Endothelial cell of umbilical vein (primary cell): ENCODE measurements around the gene CEP78. TPM values are rescaled to one million over a fixed set of nuclear protein-coding genes. Genes with fewer than 3 reads are reported as not detected.

Experiments
- BruUV-seq: library from RNA; stranded (reverse); fragments of 400-500 nt; replicated peaks from 2 replicates; lab custom pipeline; 2021; lab: Mats Ljungman, UMichigan
- CTCF ChIA-PET: fragments of 300-600, 350-600 bp; sonication (Branson Sonifier 250); formaldehyde crosslinking; loops from one replicate; lab custom pipeline; 2021; ENCODE audit warnings: antibody characterized with exemption, inconsistent platforms; lab: Charles Lee
- POLR2A ChIA-PET: fragments of 300-600, 350-600 bp; sonication (Branson Sonifier 250); formaldehyde crosslinking; loops from one replicate; lab custom pipeline; 2021; ENCODE audit warnings: antibody characterized with exemption, inconsistent platforms; lab: Charles Lee
- DNase-seq: peaks from one replicate; pipeline ENCODE4 v3.0.0-alpha.2; 2011; ENCODE audit warnings: low read depth, low spot score
- FAIRE-seq: peaks from 2 replicates; lab custom pipeline; 2011; peaks lifted over from hg19 to GRCh38; lab: Jason Lieb, UNC
- H2AFZ ChIP-seq: 2 replicates; pipeline ENCODE4 v1.6.0; 2012; ENCODE audit warnings: low read depth, low read length, control low read depth, inconsistent platforms
- H3K27ac ChIP-seq: 2 replicates; pipeline ENCODE4 v1.5.1; 2011; ENCODE audit warnings: low read depth, mild to moderate bottlenecking, control low read depth, low read length, moderate library complexity; ENCODE audit not compliant: insufficient read depth
- H3K27me3 ChIP-seq, 2 experiments: 2 replicates each; pipeline versions ENCODE4 v1.6.0 to v1.6.1; 2011; ENCODE audit warnings: low read length in 2 of 2, mixed read lengths in 1 of 2; ENCODE audit not compliant: control insufficient read depth in 2 of 2, insufficient read depth in 2 of 2
- H3K36me3 ChIP-seq, 2 experiments: 2 replicates in 1 of 2; 3 replicates in 1 of 2; pipeline ENCODE4 v1.5.1; 2011; ENCODE audit warnings: low read length in 2 of 2, mild to moderate bottlenecking in 1 of 2, moderate library complexity in 1 of 2; ENCODE audit not compliant: control insufficient read depth in 2 of 2, insufficient read depth in 2 of 2; ENCODE audit errors: extremely low read depth in 1 of 2
- H3K4me1 ChIP-seq: 3 replicates; pipeline ENCODE4 v1.5.1; 2011; ENCODE audit warnings: mild to moderate bottlenecking, low read length; ENCODE audit not compliant: control insufficient read depth, insufficient read depth; ENCODE audit errors: extremely low read depth
- H3K4me2 ChIP-seq: 2 replicates; pipeline ENCODE4 v1.6.1; 2011; ENCODE audit warnings: low read length, control low read depth, mixed read lengths; ENCODE audit not compliant: insufficient read depth
- H3K4me3 ChIP-seq, 3 experiments: fragments of 200-600 bp in 1 of 3; sonication (generic), shearing (Covaris generic) in 1 of 3; replicated peaks in 1 of 3; 2 replicates each; pipeline ENCODE4 v1.5.1; 2011 to 2016; ENCODE audit warnings: control low read depth in 3 of 3, low read length in 3 of 3, mild to moderate bottlenecking in 2 of 3, inconsistent platforms in 1 of 3, low read depth in 1 of 3, moderate library complexity in 1 of 3; ENCODE audit not compliant: insufficient read depth in 1 of 3
- H3K79me2 ChIP-seq: 2 replicates; pipeline ENCODE4 v1.6.0; 2012; ENCODE audit warnings: low read length, inconsistent platforms; ENCODE audit not compliant: control insufficient read depth, insufficient read depth
- H3K9ac ChIP-seq: replicated peaks from 2 replicates; pipeline ENCODE3; 2011; ENCODE audit warnings: low read length, control low read depth; ENCODE audit not compliant: insufficient read depth; ENCODE audit errors: extremely low read depth
- H3K9me1 ChIP-seq: replicated peaks from 3 replicates; pipeline ENCODE4 v1.6.0; 2011; ENCODE audit warnings: mild to moderate bottlenecking, low read length; ENCODE audit not compliant: control insufficient read depth, insufficient read depth; ENCODE audit errors: extremely low read depth
- H3K9me3 ChIP-seq: replicated peaks from 2 replicates; pipeline ENCODE4 v1.5.1; 2012; ENCODE audit warnings: low read length, inconsistent platforms; ENCODE audit not compliant: control insufficient read depth, insufficient read depth
- H4K20me1 ChIP-seq: replicated peaks from 2 replicates; pipeline ENCODE3; 2011; ENCODE audit warnings: mild to moderate bottlenecking, low read length; ENCODE audit not compliant: control insufficient read depth, insufficient read depth; ENCODE audit errors: extremely low read depth
- EZH2 ChIP-seq: IDR thresholded peaks from 2 replicates; pipeline ENCODE4 v1.6.1; 2012; ENCODE audit warnings: borderline replicate concordance, low read depth, mild to moderate bottlenecking, moderate library complexity, low read length, inconsistent platforms; ENCODE audit not compliant: severe bottlenecking
- FOS ChIP-seq: IDR thresholded peaks from 2 replicates; pipeline ENCODE4 v1.6.1; 2011; ENCODE audit warnings: mild to moderate bottlenecking, low read length, moderate library complexity, borderline replicate concordance; ENCODE audit not compliant: insufficient read depth
- GATA2 ChIP-seq: IDR thresholded peaks from 2 replicates; pipeline ENCODE4 v1.7.0; 2011; ENCODE audit warnings: low read depth, mild to moderate bottlenecking, moderate library complexity, mixed read lengths, low read length; ENCODE audit not compliant: insufficient read length, insufficient read depth
- JUN ChIP-seq: IDR thresholded peaks from 2 replicates; pipeline ENCODE4 v1.6.1; 2011; ENCODE audit warnings: borderline replicate concordance, low read depth; ENCODE audit not compliant: insufficient read length, insufficient read depth
- MYC ChIP-seq: IDR thresholded peaks from one replicate; pipeline ENCODE4 v1.6.1; 2011; ENCODE audit warnings: mild to moderate bottlenecking, low read depth, low read length
- POLR2A ChIP-seq: IDR thresholded peaks from 2 replicates; pipeline ENCODE4 v1.6.1; 2012; ENCODE audit warnings: low read depth, mild to moderate bottlenecking, control low read depth, low read length
- POLR2AphosphoS5 ChIP-seq: IDR thresholded peaks from 2 replicates; pipeline ENCODE4 v1.6.1; 2012; ENCODE audit warnings: low read depth, mild to moderate bottlenecking, control low read depth, low read length, moderate library complexity; ENCODE audit not compliant: insufficient read depth
- dilution Hi-C: fragments of 300-500 bp; cut with MboI; formaldehyde crosslinking; loops from one replicate; pipeline ENCODE4 v1.15.0; 2019; ENCODE audit warnings: low sequenced_read_pairs; ENCODE audit not compliant: extremely low pct_ligation_motif_present
- intact Hi-C: fragments of 100-400 bp; cut with micrococcal nuclease; formaldehyde crosslinking; loops from one replicate; pipeline ENCODE4 v1.10.0; 2022
- polyA plus RNA-seq, 4 experiments: library from polyadenylated mRNA; depleted of rRNA in 3 of 4; stranded (reverse) in 3 of 4; unstranded in 1 of 4; fragments of >200 nt; gene quantifications; 2 replicates each; pipeline versions ENCODE4 v1.2.1 to v1.2.3, GENCODE V29; 2011 to 2012; ENCODE audit warnings: missing spikeins in 1 of 4
- total RNA-seq: library from RNA; stranded (reverse); gene quantifications from 2 replicates; pipeline ENCODE4 v1.2.3, GENCODE V29; 2021
- TF ChIP-seq, protein P1 (sequence below), 2 donors: IDR thresholded peaks; 1 replicate in 1 of 2; 2 replicates in 1 of 2; pipeline ENCODE4 v1.5.1; 2011; ENCODE audit warnings: low read length in 2 of 2, mild to moderate bottlenecking in 2 of 2, moderate library complexity in 2 of 2, control low read depth in 1 of 2, inconsistent platforms in 1 of 2, low read depth in 1 of 2; ENCODE audit not compliant: insufficient read depth in 1 of 2; ENCODE audit errors: extremely low read depth in 1 of 2
- TF ChIP-seq, protein P2 (sequence below): IDR thresholded peaks from 2 replicates; pipeline ENCODE4 v1.6.1; 2011; ENCODE audit not compliant: insufficient read depth, insufficient read length

The CEP78 gene
- total and polyA plus RNA-seq, 2 donors (not counting 3 experiments of a cell fraction or from before 2014, with no cell fraction given), result 6.5 to 35.9 TPM

DNA sequence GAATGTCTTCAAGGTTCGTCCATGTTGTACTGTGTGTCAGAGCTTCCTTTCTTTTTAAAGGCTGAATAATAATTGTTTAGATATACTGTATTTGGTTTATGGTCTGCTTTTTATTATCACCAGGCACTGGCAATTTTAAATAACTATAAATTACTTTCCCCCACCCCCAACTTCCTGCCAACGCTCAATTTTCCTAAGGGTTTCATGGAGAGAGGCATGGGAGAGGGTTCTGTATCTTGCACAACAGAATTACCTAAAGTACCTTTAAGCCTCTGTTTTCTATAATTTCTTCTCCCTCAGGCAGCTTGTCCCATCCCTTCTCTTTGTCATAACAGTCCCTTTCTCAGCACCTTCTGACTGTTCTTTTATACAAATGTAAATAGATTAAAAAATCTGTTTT, 71.5 kb downstream of the CEP78 start:
- TF ChIP-seq, protein P1, sequence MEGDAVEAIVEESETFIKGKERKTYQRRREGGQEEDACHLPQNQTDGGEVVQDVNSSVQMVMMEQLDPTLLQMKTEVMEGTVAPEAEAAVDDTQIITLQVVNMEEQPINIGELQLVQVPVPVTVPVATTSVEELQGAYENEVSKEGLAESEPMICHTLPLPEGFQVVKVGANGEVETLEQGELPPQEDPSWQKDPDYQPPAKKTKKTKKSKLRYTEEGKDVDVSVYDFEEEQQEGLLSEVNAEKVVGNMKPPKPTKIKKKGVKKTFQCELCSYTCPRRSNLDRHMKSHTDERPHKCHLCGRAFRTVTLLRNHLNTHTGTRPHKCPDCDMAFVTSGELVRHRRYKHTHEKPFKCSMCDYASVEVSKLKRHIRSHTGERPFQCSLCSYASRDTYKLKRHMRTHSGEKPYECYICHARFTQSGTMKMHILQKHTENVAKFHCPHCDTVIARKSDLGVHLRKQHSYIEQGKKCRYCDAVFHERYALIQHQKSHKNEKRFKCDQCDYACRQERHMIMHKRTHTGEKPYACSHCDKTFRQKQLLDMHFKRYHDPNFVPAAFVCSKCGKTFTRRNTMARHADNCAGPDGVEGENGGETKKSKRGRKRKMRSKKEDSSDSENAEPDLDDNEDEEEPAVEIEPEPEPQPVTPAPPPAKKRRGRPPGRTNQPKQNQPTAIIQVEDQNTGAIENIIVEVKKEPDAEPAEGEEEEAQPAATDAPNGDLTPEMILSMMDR (IDR thresholded peaks at IDR 0.05; ENCODE audit: extremely low read depth in 1 of 2, insufficient read depth in 1 of 2, low read depth in 1 of 2, low read length in 2 of 2), result no peak
- no peak for TF ChIP-seq EZH2
- TF ChIP-seq POLR2AphosphoS5, result no peak
- TF ChIP-seq, protein P2, sequence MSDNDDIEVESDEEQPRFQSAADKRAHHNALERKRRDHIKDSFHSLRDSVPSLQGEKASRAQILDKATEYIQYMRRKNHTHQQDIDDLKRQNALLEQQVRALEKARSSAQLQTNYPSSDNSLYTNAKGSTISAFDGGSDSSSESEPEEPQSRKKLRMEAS, result no peak
- TF ChIP-seq FOS, result no peak
- TF ChIP-seq JUN, result no peak
- no peak for TF ChIP-seq MYC
- TF ChIP-seq GATA2, result no peak
- no peak for TF ChIP-seq POLR2A
- no peaks in the 10 kb centered on the region for H3K79me2 ChIP-seq
- H3K27ac ChIP-seq, result no peak overlapping the region
- H3K4me1 ChIP-seq, result no peaks in the 10 kb centered on the region
- no peak overlapping the region for H2AFZ ChIP-seq
- no TSS peak for BruUV-seq
- H3K27me3 ChIP-seq, result no peaks in the 10 kb centered on the region
- dilution Hi-C loops (no loop called here), intact Hi-C loops (no loop called here)
- CTCF ChIA-PET, result no interaction called here
- no peak overlapping the region for H3K4me3 ChIP-seq
- peaks cover 3% of the 10 kb centered on the region in 2 experiments for H3K36me3 ChIP-seq
- no peaks in the 10 kb centered on the region for H3K9me1 ChIP-seq
- FAIRE-seq (no peak), DNase-seq (no peak)
- H4K20me1 ChIP-seq, result no peaks in the 10 kb centered on the region
- POLR2A ChIA-PET, result no interaction called here
- no peaks in the 10 kb centered on the region for H3K9me3 ChIP-seq
- H3K4me2 ChIP-seq, result no peak overlapping the region
- no peak overlapping the region for H3K9ac ChIP-seq
